Measurements from ENCODE around the gene KIF2C. TPM values are rescaled to one million over a fixed set of nuclear protein-coding genes. Genes with fewer than 3 reads are reported as not detected.

KIF2C gene
- total and polyA plus RNA-seq, 9 of the 15 experiments (the other 6 are each of a cell fraction or from before 2014, with no cell fraction given), result 84.9 to 226 (median 169) TPM

DNA sequence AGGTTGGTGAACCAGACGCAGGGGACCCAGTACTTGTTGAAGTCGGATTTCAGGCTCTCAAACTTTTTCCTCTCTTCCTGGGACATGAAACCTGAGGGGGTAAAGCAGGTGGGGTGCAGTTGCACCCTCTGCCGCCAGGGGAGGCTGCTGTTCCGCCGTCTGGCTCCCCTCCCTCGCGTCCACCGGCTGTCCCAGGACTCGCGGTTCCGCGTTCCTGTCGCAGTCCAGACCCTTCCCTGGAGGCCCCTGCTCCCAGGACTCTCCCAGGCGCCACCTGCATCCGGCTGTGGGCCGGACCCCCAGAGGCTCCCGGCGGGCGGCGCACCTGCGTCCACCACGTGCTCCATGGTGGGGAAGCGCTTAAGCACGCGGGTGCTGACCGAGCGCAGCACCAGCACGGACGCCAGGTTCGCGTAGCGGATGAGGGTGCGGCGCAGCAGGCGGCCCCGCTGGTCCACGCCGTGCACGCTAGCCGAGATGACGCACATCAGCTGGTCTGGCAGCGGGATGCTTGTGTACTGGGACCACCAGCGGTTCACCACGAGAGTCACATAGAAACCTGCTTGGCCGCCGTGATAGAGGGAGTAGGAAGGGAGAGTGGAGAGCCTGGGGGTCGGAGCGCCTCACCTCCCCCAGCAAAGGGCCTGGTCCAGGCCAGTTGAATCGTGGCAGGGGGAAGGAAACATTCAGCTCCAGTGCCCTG, 46.7 kb downstream of the KIF2C start (continued):
- TF ChIP-seq REST (IDR thresholded peaks at IDR 0.05; ENCODE audit: borderline replicate concordance) (peak; percentile 69; the same call in 1 of the 2 replicates), REST (CRISPR knock-in tag; IDR thresholded peaks at IDR 0.05; ENCODE audit: low read depth) (no peak), MAZ (CRISPR knock-in tag; conservative IDR thresholded peaks at IDR 0.05 in 1 of 2, IDR thresholded peaks at IDR 0.05 in 1 of 2) (peak; percentile 18 to 79; a peak in 2 of 4 replicates), SMAD4 (CRISPR knock-in tag; conservative IDR thresholded peaks at IDR 0.05) (no peak; the same call in none of the 2 replicates), XRCC4 (IDR thresholded peaks at IDR 0.05; ENCODE audit: extremely low read depth, insufficient read depth, insufficient read length) (no peak), SMC3 (conservative IDR thresholded peaks at IDR 0.05; ENCODE audit: insufficient read depth, low read depth, low read length) (peak; percentile 87), ZNF75A (CRISPR knock-in tag; IDR thresholded peaks at IDR 0.05) (no peak), TFAM (CRISPR knock-in tag; conservative IDR thresholded peaks at IDR 0.05) (no peak), ZNF239 (CRISPR knock-in tag; IDR thresholded peaks at IDR 0.05) (no peak), KAT2B (IDR thresholded peaks at IDR 0.05; ENCODE audit: low read depth, low read length) (no peak), RBM15 (IDR thresholded peaks at IDR 0.05; ENCODE audit: insufficient read depth, low read length) (no peak), MCM2 (IDR thresholded peaks at IDR 0.05; ENCODE audit: low read depth) (no peak), YY1 (IDR thresholded peaks at IDR 0.05; ENCODE audit: borderline replicate concordance in 1 of 3, control insufficient read depth in 1 of 3, extremely low read depth in 1 of 3, insufficient read depth in 3 of 3, insufficient read length in 1 of 3, insufficient replicate concordance in 2 of 3, low read depth in 1 of 3, low read length in 2 of 3) (no peak), ZNF589 (CRISPR knock-in tag; IDR thresholded peaks at IDR 0.05; ENCODE audit: low read depth) (no peak)
- TF ChIP-seq, protein P1, sequence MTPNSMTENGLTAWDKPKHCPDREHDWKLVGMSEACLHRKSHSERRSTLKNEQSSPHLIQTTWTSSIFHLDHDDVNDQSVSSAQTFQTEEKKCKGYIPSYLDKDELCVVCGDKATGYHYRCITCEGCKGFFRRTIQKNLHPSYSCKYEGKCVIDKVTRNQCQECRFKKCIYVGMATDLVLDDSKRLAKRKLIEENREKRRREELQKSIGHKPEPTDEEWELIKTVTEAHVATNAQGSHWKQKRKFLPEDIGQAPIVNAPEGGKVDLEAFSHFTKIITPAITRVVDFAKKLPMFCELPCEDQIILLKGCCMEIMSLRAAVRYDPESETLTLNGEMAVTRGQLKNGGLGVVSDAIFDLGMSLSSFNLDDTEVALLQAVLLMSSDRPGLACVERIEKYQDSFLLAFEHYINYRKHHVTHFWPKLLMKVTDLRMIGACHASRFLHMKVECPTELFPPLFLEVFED (CRISPR knock-in tag; conservative IDR thresholded peaks at IDR 0.05), result no peak

All from K562 (cell line).